GF-D8 (cell line): ENCODE results near the gene TMEM87B.
"Not testable (repeated sequence)": the region's sequence is repeated elsewhere in the genome, so short reads cannot be mapped to it uniquely, and the experiment has no call there.

Experiments
- DNase-seq: peaks from one replicate; lab custom pipeline; 2025; lab: John Stamatoyannopoulos, UW

The TMEM87B gene

DNA sequence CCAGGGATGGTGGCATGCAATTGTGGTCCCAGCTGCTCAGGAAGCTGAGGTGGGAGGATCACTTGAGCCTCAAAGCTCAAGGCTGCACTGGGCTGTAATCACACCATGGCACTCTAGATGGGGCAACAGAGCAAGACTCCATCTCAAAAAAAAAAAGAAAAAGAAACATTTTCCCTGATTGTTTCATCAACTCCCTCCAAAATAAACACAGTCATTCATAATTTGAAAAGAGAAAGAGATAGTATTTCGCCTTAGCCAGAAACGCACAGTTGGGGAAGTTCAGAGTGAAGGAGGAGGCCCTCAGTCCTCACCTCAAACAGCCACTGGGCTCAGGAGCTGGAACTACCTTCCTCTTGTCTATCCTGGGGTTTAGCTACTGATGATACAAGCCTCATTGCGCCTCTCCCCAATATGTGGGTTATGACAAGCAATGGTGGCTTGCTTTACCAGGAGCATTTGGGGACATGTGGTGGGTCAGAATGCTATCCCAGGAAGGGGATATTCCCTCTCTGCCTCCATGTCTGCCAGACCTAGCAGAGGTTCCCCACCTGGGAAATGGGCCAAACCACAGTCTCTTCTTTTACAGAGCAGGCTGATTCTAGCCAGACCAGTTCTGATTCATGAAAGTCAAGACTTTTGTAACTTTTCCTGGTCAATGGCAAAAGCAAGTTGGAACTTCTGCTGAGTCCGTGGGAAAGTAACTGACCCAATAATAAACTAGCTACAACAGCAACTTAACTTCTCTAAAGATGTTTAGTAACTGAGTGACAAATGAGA lies 22.2 kb upstream of the TMEM87B start:
- DNase-seq, result no peak

DNA sequence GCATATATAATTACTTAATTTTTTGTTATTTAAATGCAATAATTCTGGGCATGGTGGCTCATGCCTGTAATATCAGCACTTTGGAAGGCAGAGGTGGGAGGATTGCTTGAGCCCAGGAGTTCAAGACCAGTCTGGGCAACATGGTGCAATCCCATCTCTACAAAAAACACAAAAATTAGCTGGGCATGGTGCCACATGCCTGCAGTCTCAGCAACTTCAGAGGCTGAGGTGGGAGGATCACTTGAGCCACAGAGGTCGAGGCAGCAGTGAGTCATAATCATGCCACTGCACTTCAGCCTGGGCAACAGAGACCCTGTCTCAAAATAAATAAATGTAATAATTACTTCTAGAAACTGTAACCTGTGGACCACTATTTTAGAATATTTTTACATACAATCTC lies 21.5 kb upstream of the TMEM87B start:
- DNase-seq, result no peak

DNA sequence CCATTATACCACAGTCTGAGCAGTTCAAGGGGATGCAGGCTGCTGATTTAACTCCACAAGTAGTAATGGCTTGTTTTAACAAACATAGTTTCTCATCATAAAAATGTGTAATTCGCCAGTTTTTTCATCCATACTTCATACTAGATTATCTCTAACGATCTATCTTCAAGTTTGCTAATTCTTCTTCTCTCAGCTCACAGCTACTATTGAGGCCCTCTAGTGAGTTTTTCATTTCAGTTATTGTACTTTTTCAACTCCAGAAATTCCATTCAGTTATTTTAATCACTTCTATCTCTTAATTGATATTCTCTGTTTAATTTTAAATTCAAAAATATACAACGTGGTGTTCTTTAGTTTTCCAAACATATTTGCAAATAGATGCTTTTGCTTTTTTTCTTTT lies 20.1 kb upstream of the TMEM87B start:
- DNase-seq, result no peak

DNA sequence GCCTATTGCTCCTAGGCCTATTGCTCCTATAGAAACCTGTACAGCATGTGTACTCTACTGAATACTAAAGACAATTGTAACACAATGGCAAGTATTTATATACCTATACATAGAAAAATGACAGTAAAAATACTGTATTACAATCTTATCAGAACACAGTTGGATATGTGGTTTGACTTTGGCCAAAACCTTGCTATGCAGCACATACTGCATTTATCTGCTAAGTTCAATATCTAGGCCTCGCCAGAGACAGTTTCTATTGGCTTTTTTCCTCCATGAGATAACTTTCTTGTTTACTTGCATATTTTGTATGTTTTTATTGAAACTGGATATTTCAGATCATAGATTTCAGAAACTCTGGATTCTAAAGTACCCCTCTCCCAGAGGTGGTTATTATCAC lies 19.3 kb upstream of the TMEM87B start:
- no peak for DNase-seq

DNA sequence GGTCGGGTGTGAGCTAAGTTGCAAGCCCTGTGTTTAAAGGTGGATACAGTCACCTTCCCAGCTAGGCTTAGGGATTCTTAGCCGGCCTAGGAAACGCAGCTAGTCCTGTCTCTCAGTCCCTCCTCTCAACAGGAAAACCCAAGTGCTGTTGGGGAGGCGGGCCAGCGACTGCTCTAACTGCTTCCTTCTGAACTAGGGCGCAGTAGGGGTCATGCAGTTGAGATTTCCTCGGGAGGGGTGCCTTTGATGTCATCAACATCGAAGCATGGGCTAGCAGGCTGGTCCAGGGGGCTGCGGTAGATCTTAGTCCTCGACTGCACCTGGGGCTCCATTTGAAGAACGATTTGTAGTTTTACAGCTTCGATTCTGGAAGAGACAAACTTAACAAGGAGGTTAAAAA lies 15.5 kb upstream of the TMEM87B start:
- DNase-seq, result not testable (repeated sequence)

DNA sequence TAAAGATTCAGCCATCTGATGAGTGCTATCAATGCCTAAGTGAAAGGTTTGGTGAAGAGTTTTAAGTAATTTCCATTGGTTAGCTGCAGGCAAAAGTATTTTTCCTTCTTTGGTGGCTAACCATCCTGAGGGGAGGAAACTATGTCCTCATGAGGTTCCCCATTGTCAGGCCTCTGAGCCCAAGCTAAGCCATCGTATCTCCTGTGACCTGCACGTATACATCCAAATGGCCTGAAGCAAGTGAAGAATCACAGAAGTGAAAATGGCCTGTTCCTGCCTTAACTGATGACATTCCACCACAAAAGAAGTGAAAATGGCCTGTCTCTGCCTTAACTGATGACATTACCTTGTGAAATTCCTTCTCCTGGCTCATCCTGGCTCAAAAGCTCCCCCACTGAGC lies 15.0 kb upstream of the TMEM87B start:
- not testable (repeated sequence) for DNase-seq

DNA sequence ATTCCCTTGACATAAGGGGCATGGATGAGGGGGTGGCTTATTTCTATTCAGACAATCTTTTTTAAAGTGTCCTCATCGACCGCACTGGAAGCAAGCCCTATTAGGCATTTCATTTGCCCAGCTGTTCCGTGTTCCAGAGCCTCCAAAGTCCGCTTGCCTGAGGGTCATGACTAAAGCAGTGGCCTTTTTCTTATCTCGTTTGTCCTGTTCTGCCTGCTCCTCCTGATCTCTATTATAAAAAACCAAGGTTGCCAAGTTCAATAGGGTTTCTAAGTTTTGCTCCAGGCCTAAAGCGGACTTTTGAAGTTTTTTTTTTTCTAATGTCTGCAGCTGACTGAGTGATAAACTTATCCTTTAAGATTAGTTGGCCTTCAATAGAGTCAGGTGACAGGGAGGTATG lies 13.6 kb upstream of the TMEM87B start:
- not testable (repeated sequence) for DNase-seq

DNA sequence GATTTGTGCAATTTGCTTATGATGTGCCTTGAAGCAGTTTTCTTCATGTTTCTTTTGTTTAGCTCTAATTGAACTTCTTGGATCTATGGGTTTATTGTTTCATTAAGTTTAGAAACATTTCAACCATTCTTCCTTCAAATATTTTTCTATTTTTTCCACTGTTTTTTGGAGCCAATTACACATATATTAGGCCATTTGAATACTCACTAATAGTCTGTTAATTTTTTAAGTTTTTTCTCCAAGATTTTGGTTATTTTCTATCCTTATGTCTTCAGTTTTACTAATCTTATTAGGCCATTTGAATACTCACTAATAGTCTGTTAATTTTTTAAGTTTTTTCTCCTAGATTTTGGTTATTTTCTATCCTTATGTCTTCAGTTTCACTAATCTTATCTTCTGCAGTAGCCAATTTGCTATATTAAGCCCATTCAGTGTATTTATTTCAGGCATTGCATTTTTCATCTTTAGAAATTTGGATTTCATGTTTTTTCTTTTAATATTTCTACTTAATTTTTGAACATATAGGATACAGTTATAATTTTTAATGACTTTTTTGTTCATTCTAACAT lies 9.5 kb upstream of the TMEM87B start:
- no peak for DNase-seq

DNA sequence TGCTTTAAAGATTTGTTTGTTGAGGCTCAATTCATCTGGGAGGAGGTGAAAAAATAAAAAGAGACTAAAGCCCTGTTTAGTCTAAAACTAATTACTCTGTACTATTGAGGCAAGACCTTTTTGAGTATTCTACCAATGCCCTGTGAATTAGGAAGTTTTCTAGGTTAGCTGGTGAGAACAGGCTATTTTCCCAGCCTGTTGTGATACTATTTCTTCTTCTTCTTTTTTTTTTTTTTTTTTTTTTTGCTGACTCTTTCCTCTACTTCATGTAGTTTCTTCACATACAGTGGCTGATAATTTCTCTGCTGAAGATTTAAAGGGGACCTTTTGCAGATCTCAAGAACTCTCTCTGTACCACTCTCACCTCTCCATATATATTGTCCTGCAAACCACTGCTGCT lies 8.8 kb upstream of the TMEM87B start:
- DNase-seq, result no peak

DNA sequence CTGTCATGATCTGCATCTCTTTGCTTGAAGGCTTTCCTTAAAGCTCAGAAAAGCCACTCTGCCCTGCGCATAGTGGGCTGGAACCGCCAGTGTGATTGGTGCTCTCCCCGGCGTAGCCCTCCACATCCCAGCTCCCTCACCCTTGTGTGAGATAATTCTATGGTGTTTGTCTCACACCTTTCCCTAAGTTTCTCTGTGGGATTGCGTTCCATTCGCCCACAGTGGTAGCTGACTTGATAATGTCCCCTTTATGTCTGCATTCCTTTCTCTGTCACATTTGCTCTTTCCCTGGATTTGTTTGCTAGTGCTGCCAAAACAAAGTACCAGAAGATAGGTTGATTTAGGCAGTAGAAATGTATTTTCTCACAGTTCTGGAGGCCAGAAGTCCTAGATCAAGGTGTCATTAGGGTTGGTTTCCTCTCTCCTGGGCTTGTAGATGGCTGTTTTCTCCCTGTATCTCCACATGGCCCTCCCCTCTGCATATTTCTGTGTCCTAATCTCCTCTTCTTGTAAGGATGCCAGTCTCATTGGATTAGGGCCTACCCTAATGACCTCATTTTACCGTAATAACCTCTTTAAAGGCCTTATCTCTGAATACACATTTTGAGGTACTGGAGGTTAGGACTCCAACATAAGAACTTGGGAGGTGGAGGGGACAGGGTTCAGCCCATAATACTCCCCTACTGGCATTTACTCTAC lies 7.4 kb upstream of the TMEM87B start:
- no peak for DNase-seq

DNA sequence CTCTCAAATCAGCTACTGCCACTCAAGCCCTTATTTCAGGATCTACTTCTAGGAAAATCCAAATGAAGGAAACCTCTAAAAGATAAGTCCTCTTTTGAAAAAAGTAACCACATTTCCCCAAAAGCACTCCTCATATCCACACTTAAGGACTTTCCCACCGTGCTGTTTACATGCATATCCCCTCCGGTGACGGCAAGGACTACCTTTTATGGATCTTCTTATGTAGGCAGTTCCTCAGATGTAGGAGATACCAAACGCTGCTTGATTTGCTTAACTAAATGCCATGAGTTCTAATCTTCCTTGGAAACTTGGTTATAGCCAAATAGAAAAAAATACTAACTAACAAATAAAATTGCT lies 6.9 kb upstream of the TMEM87B start:
- no peak for DNase-seq

DNA sequence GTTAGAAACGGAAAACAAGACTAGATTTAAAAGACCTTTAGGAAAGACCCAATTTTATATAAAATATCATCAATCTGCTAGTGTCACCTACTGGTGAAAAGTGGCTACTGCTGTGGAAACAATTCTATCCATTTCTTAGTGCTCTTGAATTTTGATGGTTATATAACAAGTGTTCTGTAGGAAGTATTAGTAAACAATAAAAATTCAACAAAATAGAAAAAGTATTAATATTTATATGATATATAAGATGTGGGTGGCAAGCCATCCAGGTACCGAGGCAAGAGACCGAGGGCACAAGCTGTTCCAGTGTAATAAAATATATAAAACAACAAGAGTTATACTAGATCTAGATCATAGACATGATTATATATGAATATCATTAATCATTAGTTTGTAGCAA lies 6.2 kb upstream of the TMEM87B start:
- DNase-seq, result peak; percentile 24

DNA sequence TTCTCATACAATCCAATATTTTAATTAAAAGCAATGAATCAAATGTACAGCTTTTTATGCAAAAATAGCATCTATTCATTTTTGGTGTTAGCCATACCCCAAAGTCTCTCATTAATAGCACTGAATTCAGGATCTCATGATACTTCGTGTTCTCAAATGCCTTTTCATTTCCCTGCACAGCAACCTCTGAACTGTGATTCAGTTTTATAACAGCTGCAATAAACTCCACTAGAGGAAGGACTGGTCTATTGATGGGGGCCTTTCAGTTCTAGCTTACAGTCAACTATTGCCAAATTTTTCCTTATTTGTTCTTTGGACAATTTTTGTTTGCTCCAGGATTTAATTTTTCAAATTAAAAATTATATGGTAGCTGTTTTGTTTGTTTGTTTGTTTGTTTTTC lies 4.8 kb upstream of the TMEM87B start:
- no peak for DNase-seq

DNA sequence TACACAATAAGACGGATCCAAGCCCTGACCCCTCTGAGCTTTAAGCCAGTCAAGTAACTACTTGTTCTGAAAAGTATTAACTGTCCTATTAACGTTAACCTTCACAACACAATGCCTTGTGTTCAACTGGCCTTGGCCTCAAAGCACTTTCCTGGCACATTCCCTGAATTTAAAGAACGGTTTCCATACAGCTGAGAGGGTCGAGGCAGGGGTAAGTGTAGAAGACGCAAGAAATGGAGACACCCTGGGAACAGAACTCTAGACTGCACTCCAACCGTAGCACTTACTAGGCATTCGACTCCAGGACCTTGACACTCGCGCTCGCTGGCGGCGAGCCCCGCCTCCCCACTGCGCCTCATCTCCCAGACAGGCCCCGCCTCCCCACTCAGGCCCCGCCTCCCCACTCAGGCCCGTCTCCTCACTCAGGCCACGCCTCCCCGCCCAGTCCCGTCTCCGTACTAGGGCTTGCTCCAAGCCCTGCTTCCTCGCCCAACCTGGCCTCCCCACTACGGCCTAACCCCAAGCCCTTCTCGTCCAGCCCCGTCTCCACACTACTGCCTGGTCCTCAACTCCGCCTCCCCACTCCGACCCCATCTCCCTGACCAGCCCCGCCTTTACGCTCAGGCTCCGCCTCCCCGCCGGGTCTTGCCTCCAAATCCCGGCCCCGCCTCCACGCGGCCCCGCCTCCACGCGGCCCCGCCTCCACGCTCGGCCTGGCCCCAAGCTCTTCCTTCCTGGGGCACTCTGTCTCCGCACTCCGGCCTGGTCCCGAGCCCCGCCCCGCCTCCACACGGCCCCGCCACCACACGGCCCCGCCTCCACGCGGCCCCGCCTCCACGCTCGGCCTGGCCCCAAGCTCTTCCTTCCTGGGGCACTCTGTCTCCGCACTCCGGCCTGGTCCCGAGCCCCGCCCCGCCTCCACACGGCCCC lies 887 bp upstream of the TMEM87B start:
- peak; percentile 88 for DNase-seq

DNA sequence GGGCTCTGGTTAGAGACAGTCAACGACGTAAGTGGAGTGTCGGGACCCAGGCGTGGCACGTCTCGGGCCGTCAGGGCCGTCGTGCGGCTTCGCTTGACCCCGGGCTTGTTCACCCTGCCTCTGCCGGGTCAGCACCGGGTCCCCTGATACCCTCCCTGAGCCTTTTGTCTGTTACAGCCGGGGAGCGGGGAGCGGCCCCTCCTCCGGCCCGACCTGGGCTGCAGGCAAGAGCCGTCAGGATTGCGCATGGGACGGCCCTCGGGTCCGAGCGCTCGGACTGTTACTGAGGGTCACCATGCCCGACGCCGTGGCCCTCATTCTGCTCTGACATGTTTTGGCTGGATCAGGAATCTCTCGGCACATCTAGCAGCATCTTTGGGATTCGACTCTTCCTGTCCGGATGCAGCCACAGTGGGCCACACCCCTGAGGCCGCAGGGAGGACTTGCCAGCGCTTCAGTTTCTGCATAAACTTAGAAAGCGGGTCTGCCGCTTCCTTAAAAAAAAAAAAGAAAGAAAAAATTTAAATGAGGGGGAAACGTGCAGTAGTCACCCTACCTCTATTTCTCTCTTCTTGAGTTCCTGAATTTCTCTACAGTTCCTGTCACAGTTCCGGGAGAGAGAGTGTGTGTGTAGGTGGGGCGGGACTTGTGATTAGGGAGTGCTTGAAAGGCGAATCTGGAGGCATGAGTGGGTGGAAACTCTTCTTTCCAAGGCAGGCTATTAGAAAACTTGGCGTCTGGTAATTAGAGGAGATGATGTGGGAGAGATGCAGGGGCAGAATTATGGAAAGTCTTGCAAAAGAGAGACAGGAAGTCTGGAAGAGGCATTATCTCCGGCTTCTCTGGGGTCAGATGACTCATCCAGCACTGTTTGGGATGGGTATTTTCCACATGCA lies 909 bp downstream of the TMEM87B start:
- peak; percentile 78 for DNase-seq

DNA sequence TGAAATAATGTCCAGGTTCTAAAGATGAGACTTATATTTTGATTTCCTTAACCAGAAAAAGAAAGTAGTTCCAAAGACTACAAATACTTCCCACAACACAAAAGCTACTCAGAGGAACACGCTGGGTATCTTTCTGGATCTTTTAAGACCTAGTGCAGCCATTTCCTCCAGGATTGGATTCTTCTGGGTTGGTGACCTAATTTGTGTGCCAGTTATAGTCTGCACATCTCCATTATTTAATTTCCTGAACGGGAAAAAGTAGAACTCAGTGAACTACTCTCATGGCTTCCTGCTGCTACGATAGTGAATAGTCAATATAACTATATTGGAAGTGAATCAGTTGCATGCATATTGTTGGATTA lies 1.5 kb downstream of the TMEM87B start:
- DNase-seq, result no peak

DNA sequence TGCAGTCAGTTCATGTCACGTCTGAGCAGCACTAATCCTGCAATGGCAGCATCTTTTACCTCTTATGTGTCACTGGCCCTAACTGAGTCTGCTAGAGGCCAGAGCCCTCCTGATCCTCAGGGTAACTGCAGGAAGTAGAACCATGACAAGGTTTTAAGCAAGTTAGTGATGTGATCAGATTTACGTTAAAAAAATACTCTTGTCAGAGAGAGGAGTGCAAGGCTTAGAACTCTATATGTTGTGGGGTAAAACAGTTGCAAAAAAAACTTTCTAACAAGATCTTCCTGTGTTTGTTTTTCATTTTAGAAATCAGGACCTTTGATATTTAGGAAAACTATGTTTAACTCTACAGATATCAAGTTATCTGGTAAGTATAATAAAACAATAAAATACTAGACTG lies 4.6 kb downstream of the TMEM87B start:
- DNase-seq, result no peak

DNA sequence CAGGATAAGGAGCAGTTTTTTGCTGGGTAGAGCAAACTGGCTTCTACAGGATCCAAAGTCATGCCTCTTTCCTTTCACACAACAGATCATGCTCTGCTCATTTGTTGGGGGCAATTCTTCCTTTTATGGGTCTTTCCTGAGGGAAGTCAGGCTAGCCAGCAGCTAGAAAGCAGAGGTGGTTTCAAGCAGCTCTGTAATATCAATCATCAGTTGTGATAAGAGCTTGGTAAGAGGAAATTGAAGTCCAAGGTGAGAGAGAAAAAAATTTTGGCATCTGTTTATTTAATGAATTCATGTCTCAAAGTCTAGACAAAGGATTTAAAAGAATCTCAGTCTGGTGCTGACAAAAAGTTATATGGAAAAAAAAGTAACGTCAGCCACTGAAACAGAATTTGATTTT lies 6.2 kb downstream of the TMEM87B start:
- no peak for DNase-seq

DNA sequence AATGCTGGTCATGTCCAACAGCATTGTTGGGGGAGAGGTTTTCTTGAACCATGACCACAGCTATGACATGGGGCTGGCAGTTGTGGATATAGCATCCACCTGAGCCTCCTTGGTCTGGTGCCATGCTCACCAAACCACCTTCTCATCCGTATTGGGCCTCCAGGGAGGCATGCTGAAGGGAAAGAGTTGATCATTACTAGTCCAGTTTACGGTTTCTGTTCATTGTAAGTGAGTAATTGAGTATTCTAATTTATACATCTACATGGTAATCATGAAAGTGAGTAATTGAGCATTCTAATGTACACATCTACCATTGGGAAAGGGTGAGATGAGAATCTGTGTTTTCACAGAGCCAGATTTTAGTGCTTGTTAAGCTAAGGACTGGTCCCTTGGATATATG lies 6.8 kb downstream of the TMEM87B start:
- no peak for DNase-seq

DNA sequence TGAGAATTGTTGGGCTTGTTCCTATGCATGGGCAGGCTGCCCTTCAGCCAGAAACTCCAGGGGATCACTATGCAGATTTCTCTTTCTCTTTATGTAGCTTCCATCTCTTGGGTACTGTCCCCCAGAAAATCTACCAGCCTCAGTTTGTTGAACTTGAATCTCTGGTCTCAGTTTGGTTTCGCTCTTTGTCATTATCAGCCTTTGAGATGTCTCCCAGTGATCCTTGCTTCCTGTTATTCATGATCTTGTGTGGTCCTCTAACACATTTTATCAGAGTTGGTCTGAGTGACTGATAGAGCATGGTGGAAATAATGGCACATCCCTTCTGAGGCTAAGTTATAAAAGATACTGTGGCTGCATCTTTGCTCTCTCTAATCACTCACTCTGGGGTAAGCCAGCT lies 7.8 kb downstream of the TMEM87B start:
- no peak for DNase-seq

DNA sequence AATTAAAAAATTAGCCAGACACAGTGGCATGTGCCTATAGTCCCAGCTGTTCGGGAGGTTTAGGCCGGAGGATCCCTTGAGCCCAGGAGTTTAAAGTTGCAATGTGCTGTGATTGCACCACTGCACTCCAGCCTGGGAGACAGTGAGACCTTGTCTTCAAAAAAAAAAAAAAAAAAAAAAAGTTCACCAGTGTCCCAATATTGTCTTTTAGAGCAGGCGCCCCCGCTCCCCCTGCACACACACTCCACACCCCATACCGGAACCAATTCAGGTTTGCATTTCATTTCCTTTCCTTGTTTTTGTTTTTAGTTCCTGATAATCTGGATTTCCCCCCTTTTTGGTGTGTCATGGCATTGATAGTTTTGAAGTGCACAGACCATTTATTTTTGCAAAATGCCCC lies 10.4 kb downstream of the TMEM87B start:
- no peak for DNase-seq

DNA sequence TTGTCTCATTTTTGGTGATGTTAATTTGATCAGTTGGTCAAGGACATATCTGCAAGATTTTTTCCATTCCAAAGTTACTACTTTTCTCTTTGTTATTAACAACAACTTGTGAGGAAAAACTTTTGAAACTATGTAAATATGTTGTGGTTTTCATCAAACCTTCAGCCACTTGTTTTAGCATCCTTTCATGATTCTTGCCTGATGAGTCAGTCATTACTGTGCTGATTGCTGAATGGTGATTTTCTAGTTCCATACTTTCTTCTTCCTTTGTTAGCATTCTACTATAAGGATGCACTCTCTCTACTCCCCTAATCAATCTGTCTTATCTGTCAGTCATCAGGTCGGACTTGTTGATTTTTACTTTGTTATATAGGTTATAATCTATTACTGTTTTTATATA lies 10.9 kb downstream of the TMEM87B start:
- DNase-seq, result no peak
